GM12891 (cell line): Measurements from ENCODE around the gene UBE2E2.

ENCODE experiments used
- POLR2A ChIP-seq: IDR thresholded peaks from 2 replicates; pipeline ENCODE4 v1.6.1; 2011; ENCODE audit warnings: low read depth, low read length, control low read depth
- POLR2AphosphoS5 ChIP-seq: IDR thresholded peaks from 2 replicates; pipeline ENCODE4 v1.6.1; 2011; ENCODE audit warnings: low read depth, low read length, control low read depth
- SPI1 ChIP-seq: IDR thresholded peaks from 2 replicates; pipeline ENCODE4 v1.6.1; 2011; ENCODE audit warnings: low read depth, low read length, control low read depth

- TF ChIP-seq POLR2AphosphoS5 = no peak
- no peak for TF ChIP-seq POLR2A
- no peak for TF ChIP-seq SPI1
These were observed 290.8 kb downstream of the UBE2E2 start for GRCh38 chr3:23493889-23494288.
